GM21360 (cell line): ENCODE measurements around the gene PSMC3.

ENCODE experiments used
- ATAC-seq: cut with Tn5 transposase; IDR thresholded peaks from one replicate; pipeline ENCODE4 v1.9.1; 2021; ENCODE audit warnings: mild to moderate bottlenecking, moderate library complexity; ENCODE audit not compliant: unreplicated experiment

Gene PSMC3

DNA sequence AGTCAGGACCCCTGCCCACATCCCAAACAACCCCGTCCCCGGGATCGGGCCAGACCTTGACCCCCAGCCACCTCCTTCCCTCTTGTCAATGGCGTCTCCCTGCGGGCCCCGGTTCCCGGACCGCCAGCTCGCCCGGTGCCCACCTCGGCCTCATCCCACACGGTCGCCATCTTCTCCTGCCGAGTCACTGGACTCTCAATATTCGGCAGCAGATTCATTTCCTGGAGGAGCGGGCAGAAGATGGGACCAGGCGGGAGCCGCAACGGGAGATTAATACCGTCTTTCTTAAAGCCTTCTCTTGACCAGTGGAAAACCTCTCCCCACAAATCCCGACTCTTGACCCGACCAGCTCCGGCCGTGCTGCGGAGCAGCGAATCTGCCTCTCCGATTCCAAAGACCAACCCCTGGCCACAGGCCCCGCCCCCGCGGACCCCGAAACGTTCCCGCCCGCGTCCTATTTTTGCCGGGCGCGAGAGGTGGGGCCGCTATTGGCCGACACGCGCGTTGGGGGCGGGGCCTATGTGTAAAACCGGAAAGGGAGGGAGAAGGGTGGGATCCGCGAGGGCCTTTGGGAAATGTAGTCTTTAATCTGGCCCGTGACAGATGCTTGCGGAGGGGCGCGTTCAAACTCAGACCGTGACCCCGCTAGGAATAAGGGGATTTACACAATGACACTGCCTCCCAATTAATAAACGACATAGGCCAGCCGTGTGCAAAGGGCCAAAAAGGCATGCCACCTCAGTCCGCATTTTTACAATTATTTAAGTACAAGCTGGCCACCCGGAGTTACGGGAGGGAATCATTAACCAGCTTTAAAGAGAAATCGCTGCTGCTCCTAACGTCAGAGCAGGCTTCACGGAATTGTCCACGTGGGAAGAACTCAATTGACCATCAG lies at the start of gene PSMC3:
TSS of gene PSMC3 (minus strand) at position 378 of the 895 bp plus-strand sequence. CDS start at position 218, 160 bp downstream.
- ATAC-seq, result peak; percentile 92

GRCh38 chr11:47470671-47471070 lies 44.4 kb upstream of the PSMC3 start:
- no peak for ATAC-seq

DNA sequence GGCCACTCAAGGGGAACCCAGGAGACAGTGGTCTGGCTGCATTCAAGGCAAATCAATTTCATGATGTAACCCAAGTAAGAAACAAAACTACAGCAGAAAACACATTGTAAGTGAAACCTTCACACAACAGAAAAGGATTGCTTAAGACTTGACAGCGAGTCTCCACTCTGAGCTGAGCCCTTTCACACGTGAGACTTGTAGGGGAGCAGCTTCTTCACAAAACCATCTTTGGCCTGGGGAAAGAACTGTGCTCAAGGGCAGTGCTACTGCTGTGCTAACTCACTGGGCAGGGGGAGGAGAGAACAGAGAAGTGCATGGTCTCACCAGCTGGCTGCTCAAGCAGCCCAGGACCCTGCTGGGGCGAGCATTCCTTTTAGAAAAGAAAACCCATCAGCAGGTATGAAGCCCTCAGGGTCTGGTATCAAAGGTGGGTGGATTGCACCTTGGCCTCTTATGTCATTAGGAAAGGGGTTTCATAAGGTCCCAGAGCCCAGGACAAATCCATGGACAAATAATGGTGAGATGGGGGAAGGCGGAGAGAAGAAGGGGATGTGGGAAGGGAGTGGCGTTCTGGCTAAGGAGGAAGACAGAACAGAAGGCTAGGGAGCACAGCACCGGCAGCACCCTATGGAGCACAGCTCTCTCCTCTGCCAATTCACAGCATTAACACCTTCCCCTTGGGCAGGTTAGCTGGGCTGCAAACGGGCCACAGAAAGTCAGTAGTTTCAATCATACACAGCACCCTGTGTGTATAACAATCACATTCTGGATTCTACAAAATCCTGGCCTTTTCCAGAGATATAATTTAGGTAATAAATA lies 43.3 kb upstream of the PSMC3 start:
- no peak for ATAC-seq

GRCh38 chr11:47468598-47469214 lies 42.5 kb upstream of the PSMC3 start:
- no peak for ATAC-seq

GRCh38 chr11:47467357-47467756 lies 41.1 kb upstream of the PSMC3 start:
- no peak for ATAC-seq

DNA sequence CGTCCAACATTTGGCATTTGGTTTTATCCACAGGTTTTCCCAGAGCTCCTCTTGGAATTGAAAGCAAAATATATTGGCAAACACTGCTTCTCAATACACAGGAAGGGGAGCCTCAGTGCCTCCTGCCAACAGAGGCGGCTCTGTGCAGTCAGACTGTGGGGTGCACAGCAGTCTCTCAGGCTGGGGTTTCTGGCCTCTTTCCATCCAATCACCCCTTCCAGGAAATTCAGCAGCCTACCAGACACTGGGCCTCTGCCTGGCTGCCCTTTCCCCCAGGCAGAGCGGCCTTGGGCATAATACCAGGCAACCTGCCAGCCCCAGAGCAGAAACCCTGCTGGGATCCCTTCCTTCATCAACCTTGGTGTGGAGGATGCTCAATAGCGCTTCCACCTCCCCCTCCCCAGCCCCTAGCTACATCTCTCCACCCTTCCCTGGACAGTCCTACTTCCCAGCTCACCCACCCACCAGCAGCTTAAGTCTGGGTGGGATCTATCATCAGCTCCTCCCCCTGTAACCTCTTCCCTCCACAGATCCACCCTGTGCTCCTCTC lies 40.5 kb upstream of the PSMC3 start:
- no peak for ATAC-seq

- no peak for ATAC-seq
These were observed 40.0 kb upstream of the PSMC3 start for GRCh38 chr11:47466201-47466600.

GRCh38 chr11:47464483-47464882 lies 38.2 kb upstream of the PSMC3 start:
- ATAC-seq, result no peak

DNA sequence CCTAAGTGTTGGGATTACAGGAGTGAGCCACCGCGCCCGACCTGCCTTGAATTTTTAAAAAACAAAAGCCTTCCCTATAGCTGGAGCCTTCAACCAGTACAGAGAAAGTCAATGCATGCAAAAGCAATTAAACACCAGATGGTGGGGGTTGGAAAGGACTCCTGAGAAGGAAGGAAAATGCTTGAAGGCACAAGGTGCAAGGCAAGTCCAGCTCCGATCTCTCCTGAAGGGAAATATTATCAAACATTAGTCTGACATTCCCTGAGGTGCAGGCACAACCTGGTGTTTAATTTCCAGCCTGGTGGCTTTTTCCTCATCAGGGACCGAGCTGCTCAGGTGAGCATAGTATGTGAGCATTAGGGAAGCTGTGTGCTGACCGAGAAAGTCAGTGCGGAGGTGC lies 35.6 kb upstream of the PSMC3 start:
- ATAC-seq, result no peak

DNA sequence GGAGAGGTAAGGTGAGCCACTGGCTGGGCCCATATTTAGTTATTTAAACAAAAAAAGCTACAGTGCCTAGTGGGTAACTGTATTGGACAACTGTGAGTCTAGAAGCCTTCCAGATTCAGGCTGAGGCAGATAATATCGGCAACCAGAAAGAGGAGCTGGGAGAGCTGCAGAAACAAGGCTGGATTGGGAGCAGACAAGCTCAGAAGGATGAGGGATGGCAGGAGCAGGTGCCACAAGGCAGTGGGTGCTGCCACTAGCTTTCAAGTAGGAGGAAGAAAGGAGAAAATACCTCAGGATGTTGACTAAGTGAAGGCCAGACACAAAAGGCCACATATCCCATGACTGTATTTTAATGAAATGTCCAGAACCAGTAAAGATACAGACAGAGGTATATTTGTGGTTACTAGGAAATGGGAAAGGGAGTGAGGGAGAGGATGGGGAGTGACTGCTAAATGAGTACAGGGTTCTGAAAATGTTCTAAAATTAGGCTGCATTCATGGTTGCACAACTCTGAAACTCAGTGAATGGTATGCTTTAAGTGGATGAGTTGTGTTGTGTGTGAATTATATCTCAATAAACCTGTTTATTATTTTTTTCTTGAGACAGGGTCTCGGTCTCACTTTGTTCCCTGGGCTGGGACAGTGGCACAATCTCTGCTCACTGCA lies 34.5 kb upstream of the PSMC3 start:
- no peak for ATAC-seq

- ATAC-seq, result peak; percentile 68
These were observed 28.0 kb upstream of the PSMC3 start for GRCh38 chr11:47454258-47454671.

GRCh38 chr11:47453365-47453764 lies 27.1 kb upstream of the PSMC3 start:
- no peak for ATAC-seq

- ATAC-seq, result no peak
These were observed 25.8 kb upstream of the PSMC3 start for GRCh38 chr11:47451990-47452389.

GRCh38 chr11:47451436-47451835 lies 25.2 kb upstream of the PSMC3 start:
- no peak for ATAC-seq

- ATAC-seq, result no peak
These were observed 23.3 kb upstream of the PSMC3 start for GRCh38 chr11:47449541-47449940.

DNA sequence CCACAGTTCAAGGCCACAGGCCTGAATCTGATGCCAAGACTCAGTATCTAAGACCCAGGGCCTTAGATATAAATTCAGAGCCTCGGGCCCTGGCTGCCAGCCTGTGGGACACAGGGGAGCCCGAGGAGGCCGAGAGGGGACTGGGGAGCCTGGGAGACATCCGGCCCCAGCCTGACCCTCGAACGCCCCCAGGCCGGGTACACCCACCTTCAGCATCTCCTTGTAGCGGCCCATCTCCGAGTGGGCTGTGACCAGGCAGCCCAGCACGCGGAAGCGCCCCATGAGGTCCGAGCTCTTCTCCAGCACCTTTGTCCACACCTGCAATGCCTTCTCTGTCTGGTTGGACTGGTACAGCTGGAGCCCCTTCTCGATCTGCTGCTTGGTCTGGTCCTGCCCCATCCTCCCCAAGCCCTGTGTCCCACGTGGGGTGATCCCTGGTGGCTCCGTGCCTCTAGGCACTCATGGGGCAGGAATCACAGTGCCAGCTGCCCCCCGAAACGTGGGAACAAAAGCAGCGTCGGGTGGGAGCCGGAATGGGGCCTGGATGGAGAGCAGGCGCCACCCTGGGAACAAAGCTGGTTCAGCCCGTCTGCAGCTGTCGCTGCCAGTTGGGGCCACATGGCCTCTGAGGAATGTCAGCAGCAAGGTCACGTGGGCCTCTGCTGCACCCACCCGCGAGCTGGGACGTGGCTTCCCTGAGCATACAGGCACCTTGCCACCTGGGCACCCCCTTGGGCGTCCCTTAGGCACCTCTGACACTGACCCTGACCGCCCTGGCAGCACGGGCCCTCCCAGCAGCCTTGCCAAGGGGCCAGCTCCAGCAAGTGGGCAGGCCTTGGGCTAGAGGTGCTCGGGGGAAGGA lies 22.6 kb upstream of the PSMC3 start, which contains the start of gene RAPSN:
TSS of gene RAPSN (minus strand) at position 571 of the 862 bp plus-strand sequence. CDS start at position 399, 172 bp downstream.
- no peak for ATAC-seq

GRCh38 chr11:47447906-47448305 lies 21.7 kb upstream of the PSMC3 start:
- no peak for ATAC-seq

DNA sequence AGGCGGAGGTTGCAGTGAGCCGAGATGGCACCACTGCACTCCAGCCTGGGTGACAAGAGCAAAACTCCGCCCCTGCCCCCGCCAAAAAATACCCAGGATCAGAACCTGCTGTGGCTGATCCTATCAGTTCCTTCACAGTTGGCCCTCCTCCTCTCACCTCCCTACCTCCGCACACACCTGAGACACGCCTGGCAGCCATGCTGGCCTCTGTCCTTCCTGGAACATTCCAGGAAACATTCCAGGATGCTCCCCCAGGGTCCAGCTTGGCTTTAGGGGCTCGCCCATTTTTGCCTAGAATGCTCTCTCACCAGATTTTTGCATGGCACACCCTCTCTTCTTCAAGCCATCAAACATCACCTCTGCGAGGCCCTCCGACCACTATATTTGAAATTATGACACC lies 20.6 kb upstream of the PSMC3 start:
- ATAC-seq, result no peak

- ATAC-seq, result no peak
These were observed 19.6 kb upstream of the PSMC3 start for GRCh38 chr11:47445840-47446239.
